ENCODE measurements around the gene TMC5. TPM values are rescaled to one million over a fixed set of nuclear protein-coding genes. Genes with fewer than 3 reads are reported as not detected.

The TMC5 gene
- total and polyA plus RNA-seq, 2 of the 8 experiments (the other 6 are each of a cell fraction or from before 2014, with no cell fraction given) = 1.6 to 1.8 TPM

- Histone ChIP-seq H3K14ac (ENCODE audit: insufficient read length) (no peak overlapping the region), H3K23me2 (ENCODE audit: low read depth, low read length) (no peaks in the 10 kb centered on the region; the same call in 1 of the 2 replicates), H3K27ac (ENCODE audit: low read depth, low read length) (no peak overlapping the region), H3K79me2 (ENCODE audit: control insufficient read depth in 1 of 2, insufficient read depth in 2 of 2, low read length in 2 of 2) (no peaks in the 10 kb centered on the region), H2AK5ac (ENCODE audit: low read depth, low read length) (no peak overlapping the region), H3K27me3 (replicated peaks in 1 of 4; ENCODE audit: control insufficient read depth in 3 of 4, extremely low read depth in 1 of 4, insufficient read depth in 3 of 4, low read length in 3 of 4) (no peaks in the 10 kb centered on the region), H4K5ac (ENCODE audit: insufficient read length, low read depth, low read length) (no peak overlapping the region), H3K79me1 (ENCODE audit: low read depth, low read length) (no peaks in the 10 kb centered on the region), H3K9ac (replicated peaks in 1 of 4; ENCODE audit: extremely low read depth in 1 of 4, low read depth in 3 of 4, low read length in 3 of 4) (no peak overlapping the region), H3K4me3 (ENCODE audit: extremely low read depth in 1 of 4, insufficient read depth in 2 of 4, low read depth in 3 of 4, low read length in 4 of 4) (no peak overlapping the region), H3K23ac (ENCODE audit: insufficient read length) (no peak overlapping the region), H3K18ac (ENCODE audit: extremely low read depth, low read length) (no peak overlapping the region), H3K56ac (replicated peaks; ENCODE audit: insufficient read length, low read depth, low read length) (no peak overlapping the region), H2BK120ac (replicated peaks; ENCODE audit: low read depth, low read length) (no peak overlapping the region), H3K4ac (replicated peaks; ENCODE audit: insufficient read length, low read depth, low read length) (no peak overlapping the region), H2AFZ (ENCODE audit: low read length) (no peak overlapping the region; the same call in 1 of the 2 replicates), H4K8ac (ENCODE audit: extremely low read depth, insufficient read depth, low read length) (no peak overlapping the region), H3K4me2 (ENCODE audit: insufficient read depth in 1 of 2, low read depth in 2 of 2, low read length in 2 of 2) (no peak overlapping the region), H3K9me3 (ENCODE audit: insufficient read depth in 2 of 2, low read depth in 1 of 2, low read length in 1 of 2) (no peaks in the 10 kb centered on the region), H4K91ac (replicated peaks; ENCODE audit: insufficient read length, low read length) (no peak overlapping the region), H2BK15ac (ENCODE audit: low read length) (no peak overlapping the region), H3K36me3 (ENCODE audit: control insufficient read depth in 2 of 4, insufficient read depth in 4 of 4, low read length in 3 of 4) (no peaks in the 10 kb centered on the region), H4K20me1 (replicated peaks in 1 of 2; ENCODE audit: control insufficient read depth in 1 of 2, insufficient read depth in 2 of 2, low read length in 2 of 2) (no peaks in the 10 kb centered on the region), H2BK12ac (ENCODE audit: low read depth, low read length) (no peak overlapping the region), H2BK20ac (ENCODE audit: low read length) (no peak overlapping the region), H2BK5ac (ENCODE audit: low read depth, low read length) (no peak overlapping the region), H3K4me1 (replicated peaks in 1 of 4; ENCODE audit: control insufficient read depth in 3 of 4, insufficient read depth in 4 of 4, low read length in 3 of 4) (no peaks in the 10 kb centered on the region; a peak in 1 of 7 replicates)
- 89% methylated on average over 3 of the region's 3 CpGs; no CpG with 5 or more reads in 1 of the 2 experiments for WGBS, 2 experiments (ENCODE audit: extremely low coverage in 1 of 2, insufficient coverage in 1 of 2, insufficient read length in 1 of 2, insufficient replicate concordance in 2 of 2, low coverage in 1 of 2, low lambda C conversion rate in 2 of 2, missing lambda C conversion rate in 1 of 2)
- no peak for DNase-seq (ENCODE audit: low read depth in 1 of 2, low spot score in 2 of 2)
- no peak for FAIRE-seq
- CTCF ChIA-PET (ENCODE audit: partially characterized antibody) = interaction anchor here (0.8 to 1.8 kb wide), 3 partner anchors 26 to 90 kb away, joined by 3 to 5 read pairs (median 3); no protein-coding TSS in a partner anchor
- POLR2A ChIA-PET (ENCODE audit: partially characterized antibody) = interaction anchor here (0.6 to 1.2 kb wide), 2 partner anchors 10 to 305 kb away, joined by 3 read pairs; no protein-coding TSS in a partner anchor
- no peak for TF ChIP-seq SP2 (IDR thresholded peaks at IDR 0.05; ENCODE audit: low read length)
Measured at GRCh38 chr16:19479302-19479721, 61.6 kb downstream of the TMC5 start.
